Right lobe of liver (tissue), 6 donors: ENCODE measurements around the gene PRXL2A. TPM values are rescaled to one million over a fixed set of nuclear protein-coding genes. Genes with fewer than 3 reads are reported as not detected.
A peak's percentile ranks its signal among the peaks of the same experiment; 100 is the strongest.

Source experiments
- ATAC-seq, 4 donors: fragments of 200-7000 bp; cut with Tn5 transposase; one replicate each; pipeline ENCODE4 v1.9.1; 2020; ENCODE audit warnings: mild to moderate bottlenecking in 4 of 4, moderate library complexity in 4 of 4
- DNase-seq, 3 donors: peaks; one replicate each; pipeline ENCODE4 v3.0.0-alpha.2; 2020
- H3K27ac ChIP-seq, 3 donors: fragments of 200-600 bp; one replicate each; pipeline ENCODE4 v1.8.0; 2022
- H3K27me3 ChIP-seq, 2 donors: fragments of 200-600 bp; one replicate each; pipeline ENCODE4 v1.8.0; 2022
- H3K36me3 ChIP-seq, 4 donors: fragments of 200-600 bp; sonication (generic) in 1 of 4; one replicate each; pipeline versions ENCODE4 v1.5.1 to v1.8.0; 2017 to 2022; ENCODE audit warnings: control low read depth in 1 of 4
- H3K4me1 ChIP-seq, 4 donors: fragments of 200-600 bp; sonication (generic) in 1 of 4; one replicate each; pipeline versions ENCODE4 v1.5.1 to v1.8.0; 2017 to 2022; ENCODE audit warnings: control low read depth in 1 of 4
- H3K4me3 ChIP-seq, 3 donors: fragments of 200-600 bp; one replicate each; pipeline ENCODE4 v1.8.0; 2022
- H3K9me3 ChIP-seq, 4 donors: fragments of 200-600 bp; sonication (generic) in 1 of 4; one replicate each; pipeline versions ENCODE4 v1.5.1 to v1.8.0; 2017 to 2022; ENCODE audit warnings: control low read depth in 1 of 4
- POLR2A ChIP-seq: fragments of 450-650 bp; IDR thresholded peaks from one replicate; pipeline ENCODE4 v1.6.1; 2017; ENCODE audit warnings: antibody characterized with exemption, mild to moderate bottlenecking
- WGBS: methylation state at CpG from one replicate; pipeline ENCODE4 v1.1.6; 2018; ENCODE audit warnings: low coverage, low lambda C conversion rate; ENCODE audit not compliant: insufficient coverage; ENCODE audit errors: missing lambda C conversion rate; 5-methylcytosine and 5-hydroxymethylcytosine counted together
- intact Hi-C, 2 donors: fragments of 100-400 bp; cut with DNase I; formaldehyde crosslinking; loops; one replicate each; pipeline versions ENCODE4 v1.11.2 to v1.14.1; 2022
- total RNA-seq, 6 experiments: library from RNA; depleted of rRNA in 2 of 6; stranded (reverse); fragments of >200 nt in 2 of 6; fragmentation: NEBNext Ultra II Directional in 3 of 6; extraction: Animal tissue kit (Norgen Biotek cat#: 25700) in 3 of 6; gene quantifications; one replicate each; pipeline versions ENCODE4 v1.1.0 to v1.2.4, GENCODE V29; 2016 to 2023
- TF ChIP-seq, protein P1 (sequence below), 4 donors: fragments of 200-600 bp in 3 of 4; fragments of 450-650 bp in 1 of 4; IDR thresholded peaks; one replicate each; pipeline versions ENCODE4 v1.5.1 to v1.8.0; 2016 to 2022; ENCODE audit warnings: antibody characterized with exemption in 4 of 4, mild to moderate bottlenecking in 2 of 4
- donor health status: DM: no; HTN: yes; CAD: no.
- donor health status: DM: no; HTN: no; CAD: no.
- donor health status: DM: no; HTN: no; CAD: no.
- donor health status: DM: no; HTN: yes; CAD: no.
- donor health status: DM: no; HTN: yes; CAD: no.

The PRXL2A gene
- total RNA-seq, 6 experiments from 2014 or later = 41.3 to 89.8 (median 80.5) TPM

DNA sequence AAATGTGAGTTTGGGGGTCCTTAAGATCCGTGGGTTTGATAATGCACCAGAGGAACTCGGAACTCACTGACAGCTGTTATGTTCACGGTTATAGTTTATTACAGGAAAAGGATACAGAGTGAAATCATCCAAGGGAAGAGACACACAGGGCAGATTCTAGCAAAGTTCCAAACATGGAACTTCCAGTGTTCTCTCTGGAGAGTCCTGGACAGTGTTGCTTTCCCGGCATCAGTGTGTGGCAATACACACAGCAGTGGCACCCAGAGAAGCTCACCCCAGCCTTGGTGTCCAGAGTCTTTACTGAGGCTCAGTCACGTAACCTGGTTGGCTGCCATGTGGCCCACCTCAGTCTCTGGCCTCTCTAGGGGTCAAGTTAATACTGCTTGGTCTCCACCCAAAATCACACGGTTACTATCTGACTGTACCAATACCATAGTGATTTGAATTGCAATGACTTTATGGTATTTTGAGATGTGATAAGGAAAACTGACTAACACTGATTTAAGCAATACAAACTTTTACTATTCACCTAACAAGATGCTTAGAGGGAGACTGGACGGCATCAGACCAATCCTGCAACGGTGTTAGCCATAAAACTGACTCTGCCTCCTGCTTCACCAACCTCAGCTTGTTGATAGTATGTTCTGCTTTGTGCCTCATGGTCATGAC is 8.1 kb upstream of the PRXL2A start:
- TF ChIP-seq, protein P1, sequence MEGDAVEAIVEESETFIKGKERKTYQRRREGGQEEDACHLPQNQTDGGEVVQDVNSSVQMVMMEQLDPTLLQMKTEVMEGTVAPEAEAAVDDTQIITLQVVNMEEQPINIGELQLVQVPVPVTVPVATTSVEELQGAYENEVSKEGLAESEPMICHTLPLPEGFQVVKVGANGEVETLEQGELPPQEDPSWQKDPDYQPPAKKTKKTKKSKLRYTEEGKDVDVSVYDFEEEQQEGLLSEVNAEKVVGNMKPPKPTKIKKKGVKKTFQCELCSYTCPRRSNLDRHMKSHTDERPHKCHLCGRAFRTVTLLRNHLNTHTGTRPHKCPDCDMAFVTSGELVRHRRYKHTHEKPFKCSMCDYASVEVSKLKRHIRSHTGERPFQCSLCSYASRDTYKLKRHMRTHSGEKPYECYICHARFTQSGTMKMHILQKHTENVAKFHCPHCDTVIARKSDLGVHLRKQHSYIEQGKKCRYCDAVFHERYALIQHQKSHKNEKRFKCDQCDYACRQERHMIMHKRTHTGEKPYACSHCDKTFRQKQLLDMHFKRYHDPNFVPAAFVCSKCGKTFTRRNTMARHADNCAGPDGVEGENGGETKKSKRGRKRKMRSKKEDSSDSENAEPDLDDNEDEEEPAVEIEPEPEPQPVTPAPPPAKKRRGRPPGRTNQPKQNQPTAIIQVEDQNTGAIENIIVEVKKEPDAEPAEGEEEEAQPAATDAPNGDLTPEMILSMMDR (IDR thresholded peaks at IDR 0.05) = no peak
- TF ChIP-seq POLR2A = no peak
- no peaks in the 10 kb centered on the region for H3K36me3 ChIP-seq
- H3K27me3 ChIP-seq = no peaks in the 10 kb centered on the region
- DNase-seq (no peak), ATAC-seq (peak in 1 of 4 donors; percentile 58)
- H3K4me1 ChIP-seq = no peaks in the 10 kb centered on the region
- WGBS = 71% methylated on average over 6 of the region's 8 CpGs
- H3K27ac ChIP-seq = no peak overlapping the region
- H3K9me3 ChIP-seq = no peaks in the 10 kb centered on the region
- no peak overlapping the region for H3K4me3 ChIP-seq
- intact Hi-C loops = no loop called here

GRCh38 chr10:80405035-80405434 is 3.3 kb upstream of the PRXL2A start:
- WGBS = 67% methylated on average over 1 of the region's 1 CpG
- H3K4me3 ChIP-seq = no peak overlapping the region
- peaks cover 0 to 33% (median 6%) of the 10 kb centered on the region in 4 donors for H3K4me1 ChIP-seq
- TF ChIP-seq, protein P1 (IDR thresholded peaks at IDR 0.05) = no peak
- TF ChIP-seq POLR2A = no peak
- intact Hi-C loops = no loop called here
- H3K9me3 ChIP-seq = no peaks in the 10 kb centered on the region
- H3K36me3 ChIP-seq = no peaks in the 10 kb centered on the region
- DNase-seq (no peak), ATAC-seq (no peak)
- no peak overlapping the region for H3K27ac ChIP-seq
- H3K27me3 ChIP-seq = no peaks in the 10 kb centered on the region

DNA sequence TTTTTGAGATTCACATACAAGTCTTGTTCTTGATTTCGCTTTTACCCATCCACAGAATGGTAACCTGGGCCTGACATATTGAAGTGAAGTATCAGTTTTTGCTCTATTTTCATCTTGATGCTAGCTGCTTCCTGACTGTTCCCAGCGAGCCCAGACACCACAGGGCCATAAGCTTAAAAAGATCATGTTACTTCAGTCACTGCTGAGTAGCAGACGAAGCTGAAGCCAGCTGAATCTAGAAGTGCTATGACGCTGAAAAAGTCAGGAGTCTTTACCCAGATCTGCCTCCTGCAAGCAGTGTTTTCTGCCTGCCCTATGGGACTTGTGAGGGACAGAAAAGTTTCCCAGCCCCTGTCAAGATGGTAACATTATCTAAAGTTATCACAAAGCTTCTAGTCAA is 2.7 kb upstream of the PRXL2A start:
- intact Hi-C loops = no loop called here
- H3K4me1 ChIP-seq = peaks cover 0 to 39% (median 9%) of the 10 kb centered on the region in 4 donors
- H3K9me3 ChIP-seq = no peaks in the 10 kb centered on the region
- no peaks in the 10 kb centered on the region for H3K27me3 ChIP-seq
- no peak for DNase-seq
- H3K4me3 ChIP-seq = no peak overlapping the region
- no peaks in the 10 kb centered on the region for H3K36me3 ChIP-seq
- peak overlapping the region in 2 of 3 donors; percentile 17 to 22 for H3K27ac ChIP-seq
- TF ChIP-seq POLR2A = no peak
- TF ChIP-seq, protein P1 (IDR thresholded peaks at IDR 0.05) = no peak
- 76% methylated on average over 2 of the region's 4 CpGs for WGBS
- no peak for ATAC-seq

- WGBS = 27% methylated on average over 4 of the region's 4 CpGs
- no peak for TF ChIP-seq POLR2A
- TF ChIP-seq, protein P1 (IDR thresholded peaks at IDR 0.05) = no peak
- DNase-seq (no peak), ATAC-seq (peak in 1 of 4 donors; percentile 14)
- no peak overlapping the region for H3K4me3 ChIP-seq
- peaks cover 0 to 45% (median 14%) of the 10 kb centered on the region in 4 donors for H3K4me1 ChIP-seq
- H3K27me3 ChIP-seq = no peaks in the 10 kb centered on the region
- no peaks in the 10 kb centered on the region for H3K36me3 ChIP-seq
- H3K9me3 ChIP-seq = no peaks in the 10 kb centered on the region
- peak overlapping the region in 2 of 3 donors; percentile 17 to 22 for H3K27ac ChIP-seq
- intact Hi-C loops = no loop called here
These were observed 2.1 kb upstream of the PRXL2A start for GRCh38 chr10:80406204-80406603.
